D721Med (cell line): ENCODE measurements around the gene RFX3.

Experiments
- DNase-seq: peaks from one replicate; pipeline ENCODE4 v3.0.0; 2011; ENCODE audit warnings: low spot score; ENCODE audit not compliant: insufficient read length
- FAIRE-seq: peaks from 2 replicates; lab custom pipeline; 2011; peaks lifted over from hg19 to GRCh38; lab: Jason Lieb, UNC
- TF ChIP-seq, protein P1 (sequence below): IDR thresholded peaks from 2 replicates; pipeline ENCODE4 v1.5.1; 2012; ENCODE audit warnings: mild to moderate bottlenecking, control low read depth; ENCODE audit not compliant: insufficient read depth; ENCODE audit errors: missing control alignments

Gene RFX3

GRCh38 chr9:3455094-3455493, 70.7 kb downstream of the RFX3 start:
- no peak for DNase-seq
- no peak for FAIRE-seq
- TF ChIP-seq, protein P1, sequence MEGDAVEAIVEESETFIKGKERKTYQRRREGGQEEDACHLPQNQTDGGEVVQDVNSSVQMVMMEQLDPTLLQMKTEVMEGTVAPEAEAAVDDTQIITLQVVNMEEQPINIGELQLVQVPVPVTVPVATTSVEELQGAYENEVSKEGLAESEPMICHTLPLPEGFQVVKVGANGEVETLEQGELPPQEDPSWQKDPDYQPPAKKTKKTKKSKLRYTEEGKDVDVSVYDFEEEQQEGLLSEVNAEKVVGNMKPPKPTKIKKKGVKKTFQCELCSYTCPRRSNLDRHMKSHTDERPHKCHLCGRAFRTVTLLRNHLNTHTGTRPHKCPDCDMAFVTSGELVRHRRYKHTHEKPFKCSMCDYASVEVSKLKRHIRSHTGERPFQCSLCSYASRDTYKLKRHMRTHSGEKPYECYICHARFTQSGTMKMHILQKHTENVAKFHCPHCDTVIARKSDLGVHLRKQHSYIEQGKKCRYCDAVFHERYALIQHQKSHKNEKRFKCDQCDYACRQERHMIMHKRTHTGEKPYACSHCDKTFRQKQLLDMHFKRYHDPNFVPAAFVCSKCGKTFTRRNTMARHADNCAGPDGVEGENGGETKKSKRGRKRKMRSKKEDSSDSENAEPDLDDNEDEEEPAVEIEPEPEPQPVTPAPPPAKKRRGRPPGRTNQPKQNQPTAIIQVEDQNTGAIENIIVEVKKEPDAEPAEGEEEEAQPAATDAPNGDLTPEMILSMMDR, result no peak

DNA sequence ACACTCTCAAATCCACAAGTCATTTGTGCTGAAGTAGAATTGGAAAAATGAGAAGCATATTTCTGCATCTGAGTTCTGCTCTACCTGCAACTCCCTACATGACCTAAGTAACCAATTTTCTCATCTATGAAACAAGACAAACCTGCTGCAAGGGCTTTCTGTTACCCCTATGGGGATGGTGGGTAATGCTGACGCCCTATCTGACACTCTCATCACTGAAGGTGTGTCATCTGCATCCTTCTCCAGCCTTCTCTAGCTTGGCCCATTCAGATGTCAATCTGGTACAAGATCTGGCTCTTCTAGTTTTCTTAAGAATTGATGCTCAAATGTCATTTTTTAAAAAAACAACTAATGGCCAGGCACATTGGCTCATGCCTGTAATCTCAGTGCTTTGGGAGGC, 73.8 kb downstream of the RFX3 start:
- TF ChIP-seq, protein P1, result no peak
- no peak for FAIRE-seq
- no peak for DNase-seq

- TF ChIP-seq, protein P1, result no peak
- DNase-seq (no peak), FAIRE-seq (peak; percentile 41)
Observed at GRCh38 chr9:3447788-3448187, 78.0 kb downstream of the RFX3 start.

- TF ChIP-seq, protein P1, result no peak
- FAIRE-seq (no peak), DNase-seq (no peak)
Observed at GRCh38 chr9:3447143-3447542, 78.7 kb downstream of the RFX3 start.

DNA sequence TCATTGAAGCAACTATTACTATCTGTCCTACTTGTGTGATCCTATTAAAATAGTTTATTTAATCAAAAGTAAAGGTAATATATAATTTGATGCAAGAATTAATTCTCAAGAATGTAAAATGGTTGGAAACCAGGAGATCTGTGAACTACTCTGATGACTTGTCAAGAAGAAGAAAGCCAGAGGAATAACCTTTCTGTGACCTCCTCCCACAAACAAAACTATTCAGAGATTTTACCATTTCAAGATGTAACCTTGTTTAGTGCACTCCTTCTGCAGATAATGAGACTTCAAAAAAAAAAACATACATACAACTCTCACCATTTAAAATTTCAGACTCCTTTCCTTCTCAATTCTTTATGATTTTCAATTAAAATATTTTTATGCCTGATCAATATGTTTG, 79.5 kb downstream of the RFX3 start:
- FAIRE-seq, result no peak
- TF ChIP-seq, protein P1, result no peak
- DNase-seq, result no peak

DNA sequence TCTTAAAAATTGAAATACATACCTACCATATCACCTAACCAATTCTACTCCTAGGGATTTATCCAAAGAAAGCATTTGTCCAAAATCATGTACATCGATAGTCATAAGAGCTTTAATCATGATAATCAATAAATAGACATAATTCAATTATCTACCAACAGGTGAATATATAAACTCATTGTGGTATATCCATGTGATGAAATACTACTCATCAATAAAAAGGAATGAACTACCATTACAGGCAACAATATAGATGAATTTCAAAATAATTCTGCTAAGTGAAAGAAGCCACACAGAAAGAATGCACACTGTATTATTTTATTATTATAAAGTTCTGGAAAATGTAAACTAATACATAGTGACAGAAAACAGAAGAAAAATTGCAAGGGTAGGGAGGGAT, 81.8 kb downstream of the RFX3 start:
- DNase-seq (no peak), FAIRE-seq (no peak)
- TF ChIP-seq, protein P1, result no peak

DNA sequence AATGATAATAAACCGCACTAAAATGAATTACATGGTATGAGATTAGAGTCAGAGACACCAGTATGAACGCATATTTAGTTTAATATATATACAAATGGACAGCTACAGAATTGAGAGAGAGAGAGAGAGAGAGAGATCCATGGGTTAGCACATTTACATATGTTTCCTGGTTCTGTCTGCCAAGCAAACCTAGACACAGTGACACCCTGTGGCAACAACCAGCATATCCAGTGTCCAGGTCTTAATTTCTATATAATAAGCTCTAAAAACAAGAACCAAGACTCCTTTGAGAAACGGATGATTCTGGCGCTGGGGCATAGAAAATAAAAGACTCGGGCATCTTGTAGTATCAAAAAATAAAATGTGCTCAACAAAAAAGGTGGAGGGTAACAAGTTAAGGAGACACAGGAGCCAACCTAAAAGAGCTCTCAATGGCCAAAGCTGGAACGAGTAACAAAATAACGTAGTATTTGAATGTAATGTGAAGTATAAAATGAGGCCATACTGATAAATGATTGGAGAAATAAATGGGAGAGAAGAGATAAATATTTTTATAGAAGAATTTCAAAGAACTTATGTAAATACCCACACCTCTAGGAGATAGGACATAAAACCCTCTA, 84.5 kb downstream of the RFX3 start:
- TF ChIP-seq, protein P1, result peak; percentile 55
- DNase-seq (no peak), FAIRE-seq (peak; percentile 41)
